NCI-H1930 (cell line): ENCODE measurements around the gene GLI1.
"Not testable (repeated sequence)": the region's sequence is repeated elsewhere in the genome, so short reads cannot be mapped to it uniquely, and the experiment has no call there.

Source experiments
- DNase-seq, 2 experiments: peaks; one replicate each; lab custom pipeline; 2025; lab: John Stamatoyannopoulos, UW

Gene GLI1

GRCh38 chr12:57476162-57476992 lies 16.8 kb downstream of the GLI1 start:
- DNase-seq = peak in 1 of 2 experiments; percentile 28

DNA sequence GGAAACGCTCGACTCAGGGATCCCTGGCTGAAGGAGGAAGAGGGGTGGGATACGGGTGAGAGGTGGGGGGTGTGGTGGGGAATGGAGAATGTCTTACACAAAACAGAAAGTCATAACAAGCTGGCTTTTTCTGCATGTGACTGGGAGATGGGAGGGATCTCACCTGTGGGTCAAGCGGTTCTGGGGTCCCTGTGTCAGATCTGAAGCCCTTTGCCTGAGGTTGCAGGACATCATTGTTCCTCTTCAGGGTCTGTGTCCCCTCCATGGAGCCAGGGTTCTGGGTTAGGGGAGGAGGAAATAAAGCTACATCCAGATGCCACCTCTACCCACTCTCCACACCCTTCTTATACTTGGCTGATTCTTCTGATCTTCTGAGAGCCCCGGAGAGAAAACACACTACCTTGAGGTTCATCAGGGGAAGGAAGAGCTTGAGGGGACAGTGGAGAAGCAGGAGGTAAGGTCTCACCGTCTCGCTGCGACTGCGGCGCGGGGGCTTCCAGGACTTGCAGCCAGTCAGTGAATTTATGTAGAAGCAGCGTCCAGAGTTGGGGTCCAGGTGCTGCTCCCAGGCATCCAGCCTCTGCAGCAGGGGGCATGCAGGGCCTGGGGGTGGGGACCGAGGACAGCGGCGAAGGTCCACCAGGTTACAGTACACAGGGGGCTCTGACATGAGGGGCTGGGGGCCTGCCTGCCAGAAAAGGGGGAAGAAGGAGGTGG lies 17.6 kb downstream of the GLI1 start:
- no peak for DNase-seq

GRCh38 chr12:57477710-57478681 lies 18.4 kb downstream of the GLI1 start:
- no peak for DNase-seq

DNA sequence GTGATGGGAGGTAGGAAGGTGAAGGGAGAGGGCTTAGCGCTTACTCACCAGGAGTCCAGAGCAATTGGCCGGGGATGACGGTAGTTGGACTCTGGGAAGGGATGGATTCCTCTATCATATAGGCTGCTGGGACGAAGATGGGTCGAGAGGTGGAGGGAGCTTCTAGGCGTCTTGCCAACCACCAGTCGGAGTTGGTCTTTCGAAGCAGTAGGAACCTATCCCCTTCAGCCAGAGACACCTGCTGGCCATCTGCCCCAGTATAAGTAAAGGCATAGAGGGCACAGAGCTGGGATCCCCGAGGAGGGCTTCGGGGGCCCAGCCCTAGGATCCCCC lies 19.4 kb downstream of the GLI1 start:
- DNase-seq = no peak

GRCh38 chr12:57479376-57480115 lies 20.0 kb downstream of the GLI1 start, which contains the start of gene ARHGAP9:
ARHGAP9 (minus strand) TSS chr12:57479866; CDS start chr12:57479406, 460 bp downstream.
- DNase-seq = no peak

DNA sequence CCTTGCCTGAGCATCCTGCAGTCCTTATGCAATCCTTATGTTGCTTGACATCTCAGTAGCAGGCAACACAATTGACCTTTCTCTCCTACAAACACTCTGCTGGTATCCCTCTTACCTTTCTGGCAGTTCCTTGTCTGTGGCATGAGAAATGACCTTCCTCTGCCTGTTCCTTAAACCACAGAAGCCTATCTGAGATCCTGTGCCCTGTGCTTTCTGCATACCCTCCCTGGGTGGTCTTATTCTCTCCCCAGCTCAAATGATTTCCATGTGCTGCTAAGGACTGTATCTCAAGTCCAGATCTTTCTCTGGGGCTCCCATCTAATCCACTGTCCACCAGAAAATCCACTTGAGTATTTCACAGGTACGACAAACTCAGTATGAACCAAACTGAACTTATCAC lies 22.1 kb downstream of the GLI1 start:
- DNase-seq = no peak

DNA sequence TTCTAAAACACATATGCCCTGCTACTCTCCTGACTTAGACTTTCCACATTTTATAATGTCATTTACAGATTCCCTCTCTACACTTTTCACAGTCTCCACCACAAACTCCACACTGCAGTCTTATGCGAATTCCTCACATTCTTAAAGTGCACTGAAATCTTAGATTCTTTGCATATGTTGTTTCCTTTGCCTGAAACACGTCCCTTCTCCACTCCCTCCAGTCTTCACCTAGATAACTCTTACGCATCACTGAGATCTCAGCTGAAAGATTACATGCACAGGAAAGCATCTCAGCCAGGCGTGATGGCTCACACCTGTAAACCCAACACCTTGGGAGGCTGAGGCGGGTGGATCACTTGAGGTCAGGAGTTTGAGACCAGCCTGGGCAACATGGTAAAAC lies 23.9 kb downstream of the GLI1 start:
- no peak for DNase-seq

GRCh38 chr12:57485695-57486094 lies 26.1 kb downstream of the GLI1 start:
- DNase-seq = no peak

GRCh38 chr12:57487055-57487596 lies 27.5 kb downstream of the GLI1 start:
- DNase-seq = no peak

- peak; percentile 93 to 96 for DNase-seq
Observed at GRCh38 chr12:57487597-57488401, 28.2 kb downstream of the GLI1 start, which contains the start of gene MARS1. MARS1 (plus strand) TSS chr12:57488068; CDS start chr12:57488091, 23 bp downstream.

DNA sequence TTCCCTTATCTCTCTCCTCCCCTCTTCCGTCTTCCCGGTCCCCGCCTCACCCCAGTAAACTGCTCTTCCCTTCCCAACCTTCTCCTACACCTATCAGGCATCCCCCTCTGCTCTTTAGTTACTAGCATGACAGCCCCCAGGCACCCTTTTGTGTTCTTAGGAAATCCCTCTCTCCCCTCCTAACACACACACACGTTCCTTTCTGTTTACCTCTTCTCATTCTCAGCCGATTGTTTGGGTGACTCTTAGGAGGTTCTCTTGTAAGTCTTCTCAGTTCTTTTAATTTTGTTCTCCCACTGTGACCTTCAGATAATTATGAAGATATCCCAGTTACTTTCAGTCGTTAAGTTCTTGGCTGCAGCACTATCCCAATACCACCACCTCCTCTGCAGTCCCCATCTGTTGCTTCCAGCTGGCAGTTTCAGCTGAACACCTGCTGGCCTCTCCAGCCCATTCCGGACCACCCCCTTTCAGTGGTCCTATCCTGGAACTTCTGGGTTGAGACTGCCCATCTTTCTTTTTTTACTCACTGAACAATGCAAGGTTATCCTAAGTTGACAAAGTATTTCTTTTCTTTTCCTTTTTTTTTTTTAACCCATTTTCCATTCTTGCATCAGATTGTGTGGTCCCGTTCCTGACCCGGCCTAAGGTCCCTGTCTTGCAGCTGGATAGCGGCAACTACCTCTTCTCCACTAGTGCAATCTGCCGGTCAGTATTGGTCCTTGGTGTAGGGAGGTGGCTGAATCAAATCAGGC lies 29.0 kb downstream of the GLI1 start:
- DNase-seq = no peak

GRCh38 chr12:57489157-57489641 lies 29.6 kb downstream of the GLI1 start:
- DNase-seq = no peak

DNA sequence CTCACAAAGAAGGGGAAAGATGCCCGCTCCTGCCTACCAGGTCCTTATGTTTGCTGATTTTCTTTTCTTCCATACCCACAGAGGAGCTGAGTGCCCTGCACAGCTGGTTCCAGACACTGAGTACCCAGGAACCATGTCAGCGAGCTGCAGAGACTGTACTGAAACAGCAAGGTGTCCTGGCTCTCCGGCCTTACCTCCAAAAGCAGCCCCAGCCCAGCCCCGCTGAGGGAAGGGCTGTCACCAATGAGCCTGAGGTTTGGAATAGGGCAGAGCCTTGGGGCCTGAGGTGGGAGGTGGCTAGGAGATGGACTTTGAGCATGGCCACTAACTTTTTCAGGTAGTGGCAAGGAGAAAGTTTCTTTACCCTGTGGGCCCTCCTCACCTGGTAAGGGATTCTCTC lies 30.5 kb downstream of the GLI1 start:
- no peak for DNase-seq

DNA sequence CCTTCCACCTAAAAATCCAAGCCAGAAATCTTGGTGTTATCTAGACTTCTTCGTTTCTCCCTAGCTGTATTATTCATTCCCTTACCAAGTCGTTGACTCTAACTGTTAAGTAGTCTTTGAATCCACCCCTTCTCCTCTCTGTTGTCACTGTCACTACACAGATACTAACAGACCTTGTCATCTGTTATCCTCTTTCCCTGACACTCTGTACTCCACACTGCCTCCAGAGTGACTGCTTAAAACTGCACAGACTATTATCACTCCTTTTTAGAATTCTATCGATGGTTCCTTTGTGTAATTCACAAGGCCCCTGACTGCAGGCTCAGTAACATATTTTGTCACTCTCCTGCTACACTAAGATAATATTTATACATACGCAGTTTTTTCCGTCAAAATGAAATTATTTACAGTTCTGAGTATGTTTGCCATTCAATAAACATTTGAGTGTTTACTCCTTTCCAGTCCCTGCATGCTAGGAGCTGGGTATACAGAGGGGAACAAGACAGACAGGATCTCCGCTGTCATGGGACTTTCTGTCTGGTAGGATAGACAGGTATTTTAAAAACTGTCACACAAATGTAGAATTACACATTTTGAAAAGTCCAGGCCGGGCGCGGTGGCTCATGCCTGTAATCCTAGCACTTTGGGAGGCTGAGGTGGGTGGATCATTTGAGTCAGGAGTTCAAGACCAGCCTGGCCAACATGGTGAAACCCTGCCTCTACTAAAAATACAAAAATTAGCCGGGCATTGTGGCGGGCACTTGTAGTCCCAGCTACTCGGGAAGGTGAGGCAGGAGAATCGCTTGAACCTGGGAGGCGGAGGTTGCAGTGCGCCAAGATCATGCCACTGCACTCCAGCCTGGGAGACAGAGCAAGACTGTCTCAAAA lies 32.1 kb downstream of the GLI1 start:
- no peak for DNase-seq

- DNase-seq = not testable (repeated sequence)
Observed at GRCh38 chr12:57495051-57495701, 35.6 kb downstream of the GLI1 start.

- no peak for DNase-seq
Observed at GRCh38 chr12:57496822-57497221, 37.2 kb downstream of the GLI1 start.

- DNase-seq = no peak
Observed at GRCh38 chr12:57497223-57498131, 37.9 kb downstream of the GLI1 start.
